Gastrocnemius medialis (tissue), 4 donors: ENCODE data around the gene EDARADD.

Source experiments
- POLR2A ChIP-seq, 2 donors: fragments of 450-650 bp; IDR thresholded peaks; one replicate each; pipeline ENCODE4 v1.6.1; 2017; ENCODE audit warnings: antibody characterized with exemption in 2 of 2, mild to moderate bottlenecking in 2 of 2, moderate library complexity in 2 of 2
- TF ChIP-seq, protein P1 (sequence below), 5 experiments: fragments of 450-650 bp in 3 of 5; fragments of 200-600 bp in 2 of 5; sonication (generic) in 2 of 5; IDR thresholded peaks in 4 of 5; conservative IDR thresholded peaks in 1 of 5; 1 replicate in 4 of 5; 2 replicates in 1 of 5; pipeline ENCODE4 v1.5.1; 2016 to 2019; ENCODE audit warnings: antibody characterized with exemption in 5 of 5, mild to moderate bottlenecking in 3 of 5, moderate library complexity in 3 of 5

DNA sequence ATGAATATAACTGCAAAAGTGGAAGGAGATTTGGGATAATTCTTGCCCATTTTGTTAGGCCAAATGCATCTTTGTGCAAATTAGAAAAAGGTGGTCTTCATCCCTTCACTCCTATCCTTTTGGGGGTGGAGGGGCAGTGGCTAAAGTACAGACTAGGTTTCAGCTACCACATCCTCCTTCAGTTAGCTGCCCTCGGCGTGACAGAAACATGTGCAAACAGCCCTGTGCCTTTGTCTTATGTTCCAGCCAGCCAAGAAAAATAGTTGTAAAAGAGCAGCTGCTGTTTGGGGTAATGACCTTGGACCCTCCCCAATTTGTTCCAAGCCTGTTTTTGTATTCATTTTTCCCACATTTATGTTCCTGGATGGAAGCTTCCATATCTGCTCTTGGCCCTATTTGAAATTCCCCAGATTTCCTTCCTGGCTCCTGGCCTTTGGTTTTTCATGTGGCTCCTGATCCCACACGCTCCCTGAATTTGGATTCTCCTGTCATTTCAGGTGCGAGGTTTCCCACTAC lies 121.4 kb downstream of the EDARADD start:
- TF ChIP-seq, protein P1, sequence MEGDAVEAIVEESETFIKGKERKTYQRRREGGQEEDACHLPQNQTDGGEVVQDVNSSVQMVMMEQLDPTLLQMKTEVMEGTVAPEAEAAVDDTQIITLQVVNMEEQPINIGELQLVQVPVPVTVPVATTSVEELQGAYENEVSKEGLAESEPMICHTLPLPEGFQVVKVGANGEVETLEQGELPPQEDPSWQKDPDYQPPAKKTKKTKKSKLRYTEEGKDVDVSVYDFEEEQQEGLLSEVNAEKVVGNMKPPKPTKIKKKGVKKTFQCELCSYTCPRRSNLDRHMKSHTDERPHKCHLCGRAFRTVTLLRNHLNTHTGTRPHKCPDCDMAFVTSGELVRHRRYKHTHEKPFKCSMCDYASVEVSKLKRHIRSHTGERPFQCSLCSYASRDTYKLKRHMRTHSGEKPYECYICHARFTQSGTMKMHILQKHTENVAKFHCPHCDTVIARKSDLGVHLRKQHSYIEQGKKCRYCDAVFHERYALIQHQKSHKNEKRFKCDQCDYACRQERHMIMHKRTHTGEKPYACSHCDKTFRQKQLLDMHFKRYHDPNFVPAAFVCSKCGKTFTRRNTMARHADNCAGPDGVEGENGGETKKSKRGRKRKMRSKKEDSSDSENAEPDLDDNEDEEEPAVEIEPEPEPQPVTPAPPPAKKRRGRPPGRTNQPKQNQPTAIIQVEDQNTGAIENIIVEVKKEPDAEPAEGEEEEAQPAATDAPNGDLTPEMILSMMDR (IDR thresholded peaks at IDR 0.05 in 4 of 5, conservative IDR thresholded peaks at IDR 0.05 in 1 of 5), result no peak
- no peak for TF ChIP-seq POLR2A (IDR thresholded peaks at IDR 0.05)
